B cell (primary cell): ENCODE measurements around the gene KRTAP29-1.

Experiments
- EZH2 ChIP-seq: IDR thresholded peaks from 2 replicates; pipeline ENCODE4 v1.6.1; 2012; ENCODE audit warnings: borderline replicate concordance, low read depth, mild to moderate bottlenecking, moderate library complexity, low read length; ENCODE audit not compliant: insufficient read depth, poor library complexity, severe bottlenecking
- TF ChIP-seq, protein P1 (sequence below): fragments of 200-600 bp; IDR thresholded peaks from one replicate; pipeline ENCODE4 v1.8.0; 2022; ENCODE audit warnings: antibody characterized with exemption, mild to moderate bottlenecking

DNA sequence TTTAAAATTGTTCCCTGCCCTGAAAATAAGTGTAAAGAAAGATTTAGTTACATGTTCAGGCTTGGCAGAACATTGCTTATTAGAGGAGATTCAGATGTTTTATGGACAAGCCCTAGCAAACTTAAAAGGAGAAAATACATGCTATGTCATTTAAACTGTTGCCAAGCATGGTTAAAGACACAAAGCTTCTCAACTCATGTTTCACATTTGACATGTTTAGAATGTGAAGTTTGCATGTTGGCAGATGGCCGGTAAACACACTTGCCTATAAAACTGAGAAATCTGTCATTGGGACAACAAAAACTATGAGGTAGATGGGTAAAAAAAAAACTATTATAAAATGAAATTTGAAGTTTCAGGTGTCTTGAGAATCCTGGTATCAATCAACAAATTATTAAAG lies 5.8 kb downstream of the KRTAP29-1 start:
- TF ChIP-seq EZH2, result no peak
- TF ChIP-seq, protein P1, sequence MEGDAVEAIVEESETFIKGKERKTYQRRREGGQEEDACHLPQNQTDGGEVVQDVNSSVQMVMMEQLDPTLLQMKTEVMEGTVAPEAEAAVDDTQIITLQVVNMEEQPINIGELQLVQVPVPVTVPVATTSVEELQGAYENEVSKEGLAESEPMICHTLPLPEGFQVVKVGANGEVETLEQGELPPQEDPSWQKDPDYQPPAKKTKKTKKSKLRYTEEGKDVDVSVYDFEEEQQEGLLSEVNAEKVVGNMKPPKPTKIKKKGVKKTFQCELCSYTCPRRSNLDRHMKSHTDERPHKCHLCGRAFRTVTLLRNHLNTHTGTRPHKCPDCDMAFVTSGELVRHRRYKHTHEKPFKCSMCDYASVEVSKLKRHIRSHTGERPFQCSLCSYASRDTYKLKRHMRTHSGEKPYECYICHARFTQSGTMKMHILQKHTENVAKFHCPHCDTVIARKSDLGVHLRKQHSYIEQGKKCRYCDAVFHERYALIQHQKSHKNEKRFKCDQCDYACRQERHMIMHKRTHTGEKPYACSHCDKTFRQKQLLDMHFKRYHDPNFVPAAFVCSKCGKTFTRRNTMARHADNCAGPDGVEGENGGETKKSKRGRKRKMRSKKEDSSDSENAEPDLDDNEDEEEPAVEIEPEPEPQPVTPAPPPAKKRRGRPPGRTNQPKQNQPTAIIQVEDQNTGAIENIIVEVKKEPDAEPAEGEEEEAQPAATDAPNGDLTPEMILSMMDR, result no peak
